HCT116 (cell line): Measurements from ENCODE around the gene DSTYK. TPM values are rescaled to one million over a fixed set of nuclear protein-coding genes. Genes with fewer than 3 reads are reported as not detected.

Experiments used
- ATAC-seq: fragments of 200-7000 bp; cut with Tn5 transposase; 2 replicates; pipeline ENCODE4 v1.9.1; 2020; ENCODE audit warnings: mild to moderate bottlenecking, moderate library complexity
- BruUV-seq: library from RNA; stranded (reverse); fragments of 400-500 nt; replicated peaks from 2 replicates; lab custom pipeline; 2021; lab: Mats Ljungman, UMichigan
- CTCF ChIA-PET: fragments of 300-600 bp; sonication (Branson Sonifier 250); formaldehyde crosslinking; loops from one replicate; lab custom pipeline; 2021; ENCODE audit warnings: antibody characterized with exemption; lab: Charles Lee
- POLR2A ChIA-PET: fragments of 300-600, 350-600 bp; sonication (Branson Sonifier 250); formaldehyde crosslinking; loops from one replicate; lab custom pipeline; 2021; ENCODE audit warnings: antibody characterized with exemption; lab: Charles Lee
- RAD21 ChIA-PET, 2 experiments: fragments of 300-600 bp; sonication (Branson Sonifier 250); formaldehyde crosslinking; loops; one replicate each; lab custom pipeline; 2023; ENCODE audit warnings: low total read pairs in 2 of 2; ENCODE audit not compliant: uncharacterized antibody in 2 of 2, unreplicated experiment in 2 of 2, low non-redundant PET in 1 of 2; lab: Charles Lee
- DNase-seq: peaks from one replicate; pipeline ENCODE4 v3.0.0-alpha.2; 2010; ENCODE audit warnings: low read depth, low spot score
- H2AFZ ChIP-seq: fragments of 200-600 bp; shearing (Covaris generic), sonication (generic); 2 replicates; pipeline ENCODE4 v1.6.1; 2017; ENCODE audit warnings: low read depth, mixed run types, mixed read lengths, antibody characterized with exemption, low read length; ENCODE audit not compliant: poor library complexity, severe bottlenecking
- H3K27ac ChIP-seq: 2 replicates; pipeline ENCODE4 v1.5.1; 2012; ENCODE audit warnings: low read depth, low read length
- H3K27me3 ChIP-seq: fragments of 200-600 bp; sonication (generic); 2 replicates; pipeline ENCODE4 v1.6.1; 2016; ENCODE audit warnings: mixed run types, low read length, mixed read lengths; ENCODE audit not compliant: insufficient read depth
- H3K36me3 ChIP-seq, 2 experiments: fragments of 200-500 bp in 1 of 2; fragments of 200-600 bp in 1 of 2; sonication (Bioruptor generic) in 1 of 2; sonication (generic) in 1 of 2; 2 replicates each; pipeline versions ENCODE4 v1.5.1 to v1.6.1; 2014 to 2016; ENCODE audit warnings: low read length in 2 of 2, inconsistent platforms in 1 of 2, mixed read lengths in 1 of 2, mixed run types in 1 of 2; ENCODE audit not compliant: insufficient read depth in 2 of 2, control insufficient read depth in 1 of 2
- H3K4me1 ChIP-seq, 2 experiments: fragments of 200-600 bp in 1 of 2; sonication (generic) in 1 of 2; 2 replicates each; pipeline versions ENCODE4 v1.5.1 to v1.6.1; 2012 to 2017; ENCODE audit warnings: low read length in 2 of 2, inconsistent platforms in 1 of 2, mild to moderate bottlenecking in 1 of 2, mixed read lengths in 1 of 2, mixed run types in 1 of 2, moderate library complexity in 1 of 2; ENCODE audit not compliant: insufficient read depth in 2 of 2, control insufficient read depth in 1 of 2
- H3K4me2 ChIP-seq: fragments of 200-600 bp; sonication (generic); 2 replicates; pipeline ENCODE4 v1.6.1; 2017; ENCODE audit warnings: mixed run types, low read length, mixed read lengths
- H3K4me3 ChIP-seq, 2 experiments: fragments of 200-600 bp in 1 of 2; sonication (generic) in 1 of 2; replicated peaks in 1 of 2; 2 replicates each; pipeline ENCODE4 v1.5.1; 2011 to 2016; ENCODE audit warnings: low read length in 2 of 2, control low read depth in 1 of 2, low read depth in 1 of 2, mild to moderate bottlenecking in 1 of 2, mixed read lengths in 1 of 2, mixed run types in 1 of 2
- H3K79me2 ChIP-seq: fragments of 200-600 bp; sonication (generic); 2 replicates; pipeline ENCODE4 v1.6.1; 2017; ENCODE audit warnings: mild to moderate bottlenecking, mixed run types, low read length, moderate library complexity, mixed read lengths; ENCODE audit not compliant: insufficient read depth
- H3K9ac ChIP-seq: fragments of 200-600 bp; sonication (generic); 2 replicates; pipeline ENCODE4 v1.6.1; 2016; ENCODE audit warnings: low read length, mixed read lengths
- H3K9me2 ChIP-seq: fragments of 200-600 bp; sonication (generic), shearing (Covaris generic); 2 replicates; pipeline ENCODE4 v1.6.1; 2017; ENCODE audit warnings: mixed run types, mild to moderate bottlenecking, moderate library complexity; ENCODE audit not compliant: insufficient read depth
- H3K9me3 ChIP-seq, 2 experiments: fragments of 200-500 bp in 1 of 2; fragments of 200-600 bp in 1 of 2; sonication (Bioruptor generic) in 1 of 2; sonication (generic) in 1 of 2; 2 replicates each; pipeline ENCODE4 v1.6.1; 2014 to 2017; ENCODE audit warnings: low read length in 2 of 2, mixed read lengths in 2 of 2, inconsistent platforms in 1 of 2, low read depth in 1 of 2, mild to moderate bottlenecking in 1 of 2, mixed run types in 1 of 2, moderate library complexity in 1 of 2; ENCODE audit not compliant: control insufficient read depth in 1 of 2, insufficient read depth in 1 of 2
- H4K20me1 ChIP-seq: fragments of 200-600 bp; sonication (generic), shearing (Covaris generic); 2 replicates; pipeline ENCODE4 v1.6.1; 2017; ENCODE audit warnings: mixed run types, mild to moderate bottlenecking, moderate library complexity; ENCODE audit not compliant: insufficient read depth
- EGR1 ChIP-seq: IDR thresholded peaks from 2 replicates; pipeline ENCODE4 v1.6.1; 2012; ENCODE audit warnings: low read depth
- ELF1 ChIP-seq: IDR thresholded peaks from 2 replicates; pipeline ENCODE4 v1.6.1; 2012; ENCODE audit warnings: low read depth, borderline replicate concordance
- EZH2 ChIP-seq: fragments of 200-600 bp; sonication (generic); IDR thresholded peaks from 2 replicates; pipeline ENCODE4 v1.6.1; 2017; ENCODE audit warnings: antibody characterized with exemption, mixed run types
- FOSL1 ChIP-seq: IDR thresholded peaks from 2 replicates; pipeline ENCODE4 v1.6.1; 2012; ENCODE audit warnings: low read depth
- JUND ChIP-seq: IDR thresholded peaks from 2 replicates; pipeline ENCODE4 v1.6.1; 2012
- POLR2A ChIP-seq: IDR thresholded peaks from 2 replicates; pipeline ENCODE4 v1.7.0; 2011; ENCODE audit warnings: borderline replicate concordance; ENCODE audit not compliant: insufficient read depth, insufficient read length; ENCODE audit errors: extremely low read depth
- SIN3A ChIP-seq: IDR thresholded peaks from 2 replicates; pipeline ENCODE4 v1.6.1; 2012; ENCODE audit warnings: low read depth
- SP1 ChIP-seq: IDR thresholded peaks from 2 replicates; pipeline ENCODE4 v1.6.1; 2012; ENCODE audit warnings: low read depth
- SRF ChIP-seq: IDR thresholded peaks from 2 replicates; pipeline ENCODE4 v1.6.1; 2012; ENCODE audit warnings: low read depth
- ZBTB33 ChIP-seq: IDR thresholded peaks from 2 replicates; pipeline ENCODE4 v1.6.1; 2011; ENCODE audit warnings: mild to moderate bottlenecking, low read length, moderate library complexity; ENCODE audit not compliant: insufficient replicate concordance; ENCODE audit errors: extremely low read depth
- ZFX ChIP-seq: fragments of 450-650 bp; IDR thresholded peaks from 2 replicates; pipeline ENCODE4 v1.6.1; 2017
- intact Hi-C: fragments of 100-400 bp; cut with micrococcal nuclease; formaldehyde crosslinking; loops from 2 replicates; pipeline ENCODE4 v1.10.0; 2022
- total RNA-seq: library from RNA; stranded (reverse); gene quantifications from one replicate; pipeline ENCODE4 v1.2.1, GENCODE V29; 2021; ENCODE audit not compliant: unreplicated experiment

DSTYK gene
- total RNA-seq, 1 experiment from 2014 or later: 6.6 TPM

GRCh38 chr1:205241366-205242030 lies 30.0 kb upstream of the DSTYK start:
- ChIA-PET CTCF (no interaction called here), RAD21 (no interaction called here), POLR2A (no interaction called here)
- Histone ChIP-seq H3K27ac (no peak overlapping the region), H3K79me2 (no peaks in the 10 kb centered on the region), H3K36me3 (no peaks in the 10 kb centered on the region), H4K20me1 (no peaks in the 10 kb centered on the region), H2AFZ (no peak overlapping the region), H3K4me1 (no peaks in the 10 kb centered on the region), H3K9ac (no peak overlapping the region), H3K4me3 (no peak overlapping the region), H3K9me3 (no peaks in the 10 kb centered on the region), H3K4me2 (no peak overlapping the region), H3K9me2 (no peaks in the 10 kb centered on the region), H3K27me3 (no peaks in the 10 kb centered on the region)
- DNase-seq: no peak
- TF ChIP-seq ZFX (no peak), SRF (no peak), EZH2 (no peak), FOSL1 (no peak), POLR2A (no peak), SP1 (no peak), JUND (no peak), SIN3A (no peak), ELF1 (no peak), EGR1 (no peak), ZBTB33 (no peak)
- BruUV-seq: no TSS peak
- ATAC-seq: no peak
- intact Hi-C loops: no loop called here
